Muscle layer of duodenum (tissue), 2 donors: ENCODE data around the gene ZBTB9.

ENCODE experiments used
- H3K27ac ChIP-seq: one replicate; pipeline ENCODE4 v1.7.0; 2013; ENCODE audit warnings: mild to moderate bottlenecking, low read length
- H3K27me3 ChIP-seq: one replicate; pipeline ENCODE4 v1.7.0; 2013; ENCODE audit warnings: low read depth, mild to moderate bottlenecking, control low read depth, low read length
- H3K36me3 ChIP-seq, 2 donors: one replicate each; pipeline ENCODE4 v1.7.0; 2013; ENCODE audit warnings: low read length in 2 of 2, control low read depth in 1 of 2, mild to moderate bottlenecking in 1 of 2; ENCODE audit not compliant: insufficient read depth in 2 of 2, control insufficient read depth in 1 of 2
- H3K4me1 ChIP-seq, 2 donors: one replicate each; pipeline ENCODE4 v1.7.0; 2013; ENCODE audit warnings: low read length in 2 of 2, mild to moderate bottlenecking in 2 of 2, control low read depth in 1 of 2, moderate library complexity in 1 of 2; ENCODE audit not compliant: insufficient read depth in 2 of 2, control insufficient read depth in 1 of 2
- H3K4me3 ChIP-seq, 2 donors: one replicate each; pipeline ENCODE4 v1.7.0; 2013; ENCODE audit warnings: low read length in 2 of 2, low read depth in 1 of 2, mild to moderate bottlenecking in 1 of 2
- H3K9me3 ChIP-seq, 2 donors: one replicate each; pipeline ENCODE4 v1.7.0; 2013; ENCODE audit warnings: low read length in 2 of 2, control low read depth in 1 of 2, mild to moderate bottlenecking in 1 of 2; ENCODE audit not compliant: control insufficient read depth in 1 of 2
- donor health status: healthy.

The ZBTB9 gene

DNA sequence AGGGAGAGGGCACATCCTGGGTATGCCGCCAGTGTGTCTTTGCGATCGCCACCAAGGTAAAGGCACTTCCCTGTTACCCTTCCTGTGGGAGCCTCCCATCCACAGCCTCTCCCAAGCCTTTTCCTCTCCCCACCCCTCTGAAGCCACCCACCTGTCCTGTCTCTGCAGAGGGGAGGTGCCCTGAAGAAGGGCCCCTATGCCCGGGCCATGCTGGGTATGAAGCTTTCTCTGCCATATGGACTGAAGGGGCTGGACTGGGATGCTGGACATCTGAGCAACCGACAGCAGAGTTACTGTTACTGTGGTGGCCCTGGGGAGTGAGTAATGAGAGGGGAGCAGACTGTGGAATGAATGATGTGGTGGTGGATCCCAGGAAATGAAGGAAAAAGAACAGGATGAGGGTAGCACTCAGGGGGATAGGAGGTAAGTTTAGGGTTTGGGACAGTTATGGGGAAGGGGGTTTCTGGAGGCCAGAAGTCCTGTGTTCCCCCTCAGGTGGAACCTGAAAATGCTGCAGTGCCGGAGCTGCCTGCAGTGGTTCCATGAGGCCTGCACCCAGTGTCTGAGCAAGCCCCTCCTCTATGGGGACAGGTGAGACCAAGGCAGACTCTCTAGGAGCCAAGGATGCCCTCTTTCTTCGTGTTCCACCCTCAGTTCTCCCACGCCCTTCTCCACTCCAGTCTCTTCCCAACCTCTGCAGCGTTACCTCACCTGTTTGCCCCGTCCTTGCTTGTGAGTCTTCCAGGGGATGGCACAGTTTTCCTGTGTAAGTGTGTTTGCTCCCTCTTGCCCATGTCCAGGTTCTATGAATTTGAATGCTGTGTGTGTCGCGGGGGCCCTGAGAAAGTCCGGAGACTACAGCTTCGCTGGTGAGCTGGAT is 40.9 kb upstream of the ZBTB9 start:
- Histone ChIP-seq H3K4me3 (no peak overlapping the region), H3K27me3 (no peaks in the 10 kb centered on the region), H3K27ac (no peak overlapping the region), H3K36me3 (peaks cover 30 to 52% of the 10 kb centered on the region in 2 donors), H3K9me3 (no peaks in the 10 kb centered on the region), H3K4me1 (peaks cover 12 to 46% of the 10 kb centered on the region in 2 donors)

DNA sequence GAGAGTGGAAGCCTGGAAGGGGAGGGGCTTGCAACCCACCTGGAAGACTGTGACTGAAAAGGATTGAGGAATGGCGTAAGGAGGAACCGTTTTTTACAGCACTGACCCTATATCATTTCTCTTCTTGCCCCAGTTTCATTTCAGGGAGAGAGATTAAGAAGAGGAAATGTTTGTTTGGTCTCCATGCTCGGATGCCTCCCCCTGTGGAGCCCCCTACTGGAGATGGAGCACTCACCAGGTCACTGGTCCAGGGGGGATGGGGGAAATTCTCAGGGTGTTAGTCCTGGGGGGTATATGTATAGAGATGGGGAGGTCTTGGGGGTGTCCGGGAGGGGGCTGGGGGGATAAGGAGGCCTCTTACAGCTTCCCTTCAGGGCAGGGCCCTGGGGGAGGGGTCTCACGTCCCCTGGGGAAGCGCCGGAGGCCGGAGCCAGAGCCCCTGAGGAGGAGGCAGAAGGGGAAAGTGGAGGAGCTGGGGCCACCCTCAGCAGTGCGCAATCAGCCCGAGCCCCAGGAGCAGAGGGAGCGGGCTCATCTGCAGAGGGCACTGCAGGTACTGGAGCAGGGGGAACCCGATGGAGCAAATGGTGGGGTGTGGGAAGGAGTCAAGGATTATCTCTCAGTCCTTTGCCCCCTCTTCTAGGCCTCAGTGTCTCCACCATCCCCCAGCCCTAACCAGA is 39.6 kb upstream of the ZBTB9 start:
- no peaks in the 10 kb centered on the region for H3K9me3 ChIP-seq
- H3K4me3 ChIP-seq: no peak overlapping the region
- peaks cover 22 to 57% of the 10 kb centered on the region in 2 donors for H3K4me1 ChIP-seq
- no peaks in the 10 kb centered on the region for H3K27me3 ChIP-seq
- H3K36me3 ChIP-seq: peaks cover 30 to 52% of the 10 kb centered on the region in 2 donors
- no peak overlapping the region for H3K27ac ChIP-seq

DNA sequence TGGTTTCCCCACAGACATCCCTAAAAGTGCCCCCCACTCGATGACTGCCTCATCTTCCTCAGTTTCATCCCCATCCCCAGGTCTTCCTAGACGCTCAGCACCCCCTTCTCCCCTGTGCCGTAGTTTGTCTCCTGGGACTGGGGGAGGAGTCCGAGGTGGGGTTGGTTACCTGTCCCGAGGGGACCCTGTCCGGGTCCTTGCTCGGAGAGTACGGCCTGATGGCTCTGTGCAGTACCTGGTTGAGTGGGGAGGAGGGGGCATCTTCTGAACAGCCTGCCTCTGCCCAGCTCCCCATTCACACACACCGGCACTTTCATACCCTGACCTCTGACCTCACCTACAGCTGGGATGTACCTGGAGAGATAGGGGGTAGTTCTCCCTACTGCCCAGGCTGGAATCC is 38.5 kb upstream of the ZBTB9 start:
- Histone ChIP-seq H3K4me1 (peaks cover 22 to 57% of the 10 kb centered on the region in 2 donors), H3K4me3 (no peak overlapping the region), H3K27ac (peak overlapping the region; percentile 84), H3K36me3 (peaks cover 30 to 52% of the 10 kb centered on the region in 2 donors), H3K9me3 (no peaks in the 10 kb centered on the region), H3K27me3 (no peaks in the 10 kb centered on the region)

DNA sequence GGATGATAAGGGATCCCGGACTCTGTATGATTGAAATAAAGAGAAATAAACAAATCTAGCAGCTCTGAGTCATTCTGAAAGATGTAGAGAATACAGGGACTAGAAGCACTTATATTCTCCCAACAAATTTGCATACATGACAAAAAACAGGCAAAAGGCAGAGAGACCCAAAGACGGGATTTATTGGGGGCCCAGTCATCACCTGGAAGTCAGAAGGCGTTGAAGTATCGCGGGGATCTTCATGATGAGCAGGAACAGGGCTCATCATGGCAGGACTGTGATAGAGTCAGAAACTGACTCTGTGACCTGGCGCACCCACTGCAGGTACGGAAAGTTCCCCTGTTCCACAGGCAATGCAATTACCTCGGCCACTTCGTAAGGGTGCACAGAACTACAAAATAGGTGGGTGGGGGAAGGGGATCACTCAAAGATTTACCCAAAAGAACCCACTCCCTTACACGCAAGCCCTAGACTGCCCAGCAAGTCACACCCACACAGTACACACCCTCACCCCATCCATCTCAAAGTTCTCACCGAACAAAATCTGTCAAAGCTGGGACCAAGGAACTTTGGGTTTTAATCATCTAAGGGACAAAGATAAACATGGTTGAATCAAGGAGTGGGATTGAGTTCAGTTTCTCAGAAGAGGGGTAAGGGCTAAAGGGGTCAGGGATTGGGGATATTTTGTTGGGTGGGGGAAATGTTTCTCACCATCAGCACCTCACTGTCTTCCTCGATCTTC is 37.8 kb upstream of the ZBTB9 start:
- peak overlapping the region; percentile 77 to 79 for H3K4me3 ChIP-seq
- H3K27me3 ChIP-seq: no peaks in the 10 kb centered on the region
- H3K4me1 ChIP-seq: peaks cover 22 to 62% of the 10 kb centered on the region in 2 donors
- H3K27ac ChIP-seq: peak overlapping the region; percentile 84
- no peaks in the 10 kb centered on the region for H3K9me3 ChIP-seq
- H3K36me3 ChIP-seq: peaks cover 30 to 52% of the 10 kb centered on the region in 2 donors

DNA sequence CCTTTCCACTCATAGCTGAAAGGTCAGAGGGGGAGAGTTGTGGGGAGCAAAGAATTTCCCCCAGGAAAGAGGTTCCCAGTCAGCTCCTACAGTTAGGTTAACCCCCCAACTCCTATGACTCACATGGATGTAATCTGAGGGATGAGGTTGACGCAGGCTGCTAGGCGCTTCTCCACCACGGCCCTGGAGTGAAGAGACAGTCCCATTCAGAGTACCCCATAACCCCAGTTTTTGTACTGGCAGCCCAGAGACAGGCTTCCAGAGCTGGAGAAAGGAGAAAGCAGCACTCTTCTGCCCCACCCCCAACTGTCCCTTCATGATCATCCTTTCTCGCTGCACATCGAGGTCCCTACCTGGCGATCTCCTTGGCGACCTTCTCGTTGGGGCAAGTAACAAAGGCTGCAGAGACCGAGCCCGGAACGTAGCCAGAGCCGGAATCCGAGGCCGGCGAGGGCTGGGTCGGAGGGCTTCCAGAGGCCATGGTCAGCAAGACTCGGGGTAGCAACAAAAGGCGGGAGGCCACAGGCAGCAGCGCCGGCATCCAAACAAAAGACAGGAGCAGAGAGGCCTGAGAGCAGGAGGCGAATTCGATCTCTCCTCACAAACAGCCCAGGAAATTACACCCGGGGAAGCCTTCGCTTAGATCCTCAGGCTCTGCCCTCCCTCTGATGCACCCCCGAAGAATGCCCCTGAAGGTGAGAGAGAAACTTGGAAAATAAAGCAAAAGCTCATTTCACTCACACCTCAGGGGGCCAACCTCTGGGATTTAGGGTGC is 37.1 kb upstream of the ZBTB9 start:
- H3K27ac ChIP-seq: peak overlapping the region; percentile 84
- peak overlapping the region; percentile 77 to 79 for H3K4me3 ChIP-seq
- H3K4me1 ChIP-seq: peaks cover 22 to 55% of the 10 kb centered on the region in 2 donors
- H3K9me3 ChIP-seq: no peaks in the 10 kb centered on the region
- H3K27me3 ChIP-seq: no peaks in the 10 kb centered on the region
- peaks cover 27 to 50% of the 10 kb centered on the region in 2 donors for H3K36me3 ChIP-seq

DNA sequence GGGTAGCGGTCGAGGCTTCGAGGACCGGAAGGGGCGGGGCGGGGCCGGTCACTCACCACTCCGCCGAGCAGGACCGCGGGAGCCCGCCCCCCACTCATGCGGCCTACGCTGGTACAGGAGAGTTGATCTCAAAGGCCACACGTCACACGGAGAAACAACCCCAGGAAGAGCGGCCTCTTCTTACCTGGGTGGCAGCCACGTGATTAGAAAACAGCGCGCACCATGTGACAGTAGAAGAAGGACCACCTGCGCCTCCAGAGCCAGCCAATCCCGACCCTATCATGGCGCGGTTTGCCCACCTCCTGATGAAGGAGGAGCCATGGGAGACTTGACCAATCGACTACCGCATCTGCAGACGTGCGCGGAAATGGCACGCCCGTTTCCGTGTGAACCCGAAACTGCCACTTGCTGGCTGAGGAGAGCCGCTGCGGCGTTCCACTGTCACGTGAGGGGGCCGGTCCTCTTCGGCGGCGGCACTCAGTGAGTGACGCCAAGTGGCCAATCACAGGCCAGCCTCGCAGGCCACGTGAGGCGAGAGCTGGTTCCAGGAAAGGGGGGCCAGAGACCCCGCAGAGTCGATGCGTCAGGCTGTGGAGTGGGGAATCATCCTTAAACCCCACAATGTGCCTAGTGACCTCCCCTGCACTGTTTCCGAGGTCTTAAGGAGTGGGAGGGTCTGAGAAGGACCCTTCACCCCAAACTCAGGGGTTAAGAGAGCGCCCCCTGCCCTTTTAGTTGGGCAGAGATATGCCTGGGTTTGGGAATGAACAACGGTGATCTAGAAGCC is 36.3 kb upstream of the ZBTB9 start, which contains the start of gene CUTA:
Gene CUTA (minus strand): TSS at position 205 of the 787 bp plus-strand sequence. CDS start 107 bp downstream, at position 98.
- H3K4me1 ChIP-seq: peaks cover 19 to 49% of the 10 kb centered on the region in 2 donors

DNA sequence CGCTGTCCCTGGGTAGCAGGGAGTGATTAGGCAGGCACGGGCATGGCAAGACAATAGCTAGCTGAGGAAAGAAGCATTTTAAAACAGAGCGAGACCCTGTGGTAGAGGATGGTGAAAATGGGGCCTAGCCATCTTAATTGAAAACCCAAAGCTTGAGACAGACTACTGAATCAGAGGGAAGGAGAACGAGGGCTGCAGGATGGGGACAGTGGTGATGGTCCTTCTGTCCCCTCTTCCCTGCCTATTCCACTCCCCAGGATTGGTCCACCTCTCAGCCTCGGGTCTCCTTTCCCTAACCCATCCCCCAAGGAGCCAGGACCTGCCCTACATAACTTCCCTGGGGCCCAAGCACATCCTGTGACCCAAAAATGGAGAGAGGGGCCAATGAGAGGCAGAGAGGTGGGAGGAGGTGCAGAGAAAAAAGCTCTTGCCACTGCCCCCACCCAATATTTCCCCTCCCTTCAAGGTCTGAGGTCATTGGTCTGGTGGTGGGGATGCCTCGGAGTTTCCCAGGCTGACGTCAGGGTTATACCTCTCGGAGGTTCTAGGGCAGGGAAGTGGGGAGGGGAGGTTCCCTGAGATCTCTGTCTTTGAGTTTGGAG is 35.6 kb upstream of the ZBTB9 start:
- peak overlapping the region; percentile 66 to 77 for H3K4me3 ChIP-seq
- H3K36me3 ChIP-seq: peaks cover 13 to 35% of the 10 kb centered on the region in 2 donors
- no peaks in the 10 kb centered on the region for H3K27me3 ChIP-seq
- H3K4me1 ChIP-seq: peaks cover 19 to 47% of the 10 kb centered on the region in 2 donors
- H3K9me3 ChIP-seq: no peaks in the 10 kb centered on the region
- H3K27ac ChIP-seq: peak overlapping the region; percentile 98

More for the DNA sequence above, 36.3 kb upstream of the ZBTB9 start, which contains the start of gene CUTA:
- Histone ChIP-seq H3K27me3 (no peaks in the 10 kb centered on the region), H3K9me3 (no peaks in the 10 kb centered on the region), H3K4me3 (peak within 1 kb of the TSS; percentile 77 to 79), H3K27ac (peak within 1 kb of the TSS; percentile 98), H3K36me3 (peaks cover 20 to 42% of the 10 kb centered on the region in 2 donors)

DNA sequence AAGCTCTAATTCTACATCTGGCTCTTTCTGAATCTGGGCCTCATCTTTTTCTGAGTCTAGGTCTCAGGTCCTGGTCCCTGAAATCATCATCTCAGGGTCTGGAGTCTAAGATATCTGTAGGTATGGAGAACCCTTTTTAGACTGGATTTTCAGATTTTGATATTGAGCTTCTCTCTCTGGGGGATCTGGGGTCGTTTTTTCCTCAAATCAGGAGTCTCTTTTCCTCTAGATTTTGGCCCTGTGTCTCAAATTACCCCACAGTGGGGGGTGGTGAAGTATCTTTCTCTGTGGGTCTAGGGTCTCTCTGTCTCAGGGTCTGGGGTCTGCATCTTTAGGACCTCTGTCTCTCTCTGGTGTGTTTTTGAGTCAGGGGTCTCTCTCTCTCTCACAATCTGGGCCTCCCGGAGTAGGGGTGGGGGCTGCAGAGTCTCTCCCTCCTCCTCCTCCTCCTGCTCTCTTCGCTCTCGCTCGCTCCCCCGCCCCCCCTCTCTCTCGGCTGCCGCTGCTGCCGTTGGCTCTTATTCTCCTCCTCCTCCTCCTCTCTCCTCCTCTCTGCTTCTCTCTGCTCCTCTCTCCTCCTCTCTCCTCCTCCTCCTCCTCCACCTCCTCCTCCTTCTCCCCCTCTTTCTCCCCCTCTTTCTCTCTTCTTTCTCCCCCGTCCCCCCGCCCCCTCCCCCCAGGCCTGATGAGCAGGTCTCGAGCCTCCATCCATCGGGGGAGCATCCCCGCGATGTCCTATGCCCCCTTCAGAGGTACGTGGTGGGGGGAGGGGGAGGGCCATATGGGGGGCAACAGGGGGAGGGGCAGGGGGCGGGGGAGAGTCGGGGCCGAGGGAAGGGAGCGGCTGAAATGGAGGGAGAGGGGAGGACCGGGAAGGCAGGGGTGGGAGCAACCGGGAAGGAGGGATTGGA is 34.5 kb upstream of the ZBTB9 start, which contains the start of gene SYNGAP1:
Gene SYNGAP1 (plus strand): TSS at position 486 of the 911 bp plus-strand sequence. CDS start 200 bp downstream, at position 686.
- H3K36me3 ChIP-seq: peaks cover 6 to 24% of the 10 kb centered on the region in 2 donors
- H3K4me1 ChIP-seq: peaks cover 24 to 54% of the 10 kb centered on the region in 2 donors
- H3K4me3 ChIP-seq: peak within 1 kb of the TSS; percentile 66 to 77
- H3K9me3 ChIP-seq: no peaks in the 10 kb centered on the region
- H3K27me3 ChIP-seq: no peaks in the 10 kb centered on the region
- H3K27ac ChIP-seq: peak within 1 kb of the TSS; percentile 98
